ENCODE data around the gene LINC01488.

LINC01488 gene

DNA sequence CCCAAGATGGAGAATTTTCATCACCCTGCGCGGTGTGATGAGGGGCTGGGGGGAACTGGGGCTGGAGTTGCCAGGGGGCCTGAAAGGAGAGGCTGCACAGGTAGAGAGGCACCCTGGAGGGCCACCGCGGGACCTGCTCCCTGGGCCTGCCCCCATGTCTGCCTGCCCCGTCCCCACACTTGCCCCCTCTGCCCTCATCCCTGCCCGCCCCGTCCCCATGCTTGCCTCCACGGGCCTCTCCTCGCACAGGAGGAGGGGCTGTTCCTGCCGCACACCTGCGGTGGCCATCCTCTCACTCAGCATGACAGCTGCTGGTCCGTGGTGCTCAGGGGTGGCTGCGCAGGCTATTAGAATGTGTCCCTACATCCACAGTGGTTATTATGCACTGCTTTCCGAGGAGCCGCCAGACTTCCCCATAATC lies 43.5 kb downstream of the LINC01488 start:
- Histone ChIP-seq H3K4me1 (ENCODE audit: control insufficient read depth in 5 of 5, insufficient read depth in 5 of 5, low read length in 5 of 5) (peaks cover 0 to 2% (median 0%) of the 10 kb centered on the region in 5 donors), H3K27ac (ENCODE audit: low read depth, low read length) (no peak overlapping the region), H3K36me3 (ENCODE audit: control insufficient read depth in 5 of 5, insufficient read depth in 5 of 5, low read length in 5 of 5) (no peaks in the 10 kb centered on the region), H3K27me3 (ENCODE audit: control insufficient read depth in 5 of 5, insufficient read depth in 4 of 5, low read length in 5 of 5) (peaks cover 0 to 13% (median 6%) of the 10 kb centered on the region in 5 donors), H3K9ac (ENCODE audit: low read length in 5 of 5) (no peak overlapping the region), H3K9me3 (ENCODE audit: control insufficient read depth in 5 of 5, low read length in 5 of 5) (peaks cover 0 to 4% (median 0%) of the 10 kb centered on the region in 5 donors), H3K4me3 (ENCODE audit: low read depth in 1 of 5, low read length in 5 of 5) (no peak overlapping the region)

- Histone ChIP-seq H3K9me3 (ENCODE audit: control insufficient read depth in 5 of 5, low read length in 5 of 5) (peaks cover 0 to 4% (median 0%) of the 10 kb centered on the region in 5 donors), H3K36me3 (ENCODE audit: control insufficient read depth in 5 of 5, insufficient read depth in 5 of 5, low read length in 5 of 5) (no peaks in the 10 kb centered on the region), H3K4me1 (ENCODE audit: control insufficient read depth in 5 of 5, insufficient read depth in 5 of 5, low read length in 5 of 5) (peaks cover 0 to 10% (median 0%) of the 10 kb centered on the region in 5 donors), H3K9ac (ENCODE audit: low read length in 5 of 5) (no peak overlapping the region), H3K4me3 (ENCODE audit: low read depth in 1 of 5, low read length in 5 of 5) (no peak overlapping the region), H3K27ac (ENCODE audit: low read depth, low read length) (no peak overlapping the region), H3K27me3 (ENCODE audit: control insufficient read depth in 5 of 5, insufficient read depth in 4 of 5, low read length in 5 of 5) (peaks cover 0 to 19% (median 6%) of the 10 kb centered on the region in 5 donors)
Observed at GRCh38 chr11:69525516-69526452, 44.3 kb downstream of the LINC01488 start.

- peaks cover 0 to 4% (median 0%) of the 10 kb centered on the region in 5 donors for H3K9me3 ChIP-seq (ENCODE audit: control insufficient read depth in 5 of 5, low read length in 5 of 5)
- no peaks in the 10 kb centered on the region for H3K36me3 ChIP-seq (ENCODE audit: control insufficient read depth in 5 of 5, insufficient read depth in 5 of 5, low read length in 5 of 5)
- no peak overlapping the region for H3K27ac ChIP-seq (ENCODE audit: low read depth, low read length)
- H3K4me3 ChIP-seq (ENCODE audit: low read depth in 1 of 5, low read length in 5 of 5), result no peak overlapping the region
- H3K27me3 ChIP-seq (ENCODE audit: control insufficient read depth in 5 of 5, insufficient read depth in 4 of 5, low read length in 5 of 5), result peaks cover 0 to 19% (median 6%) of the 10 kb centered on the region in 5 donors
- H3K9ac ChIP-seq (ENCODE audit: low read length in 5 of 5), result no peak overlapping the region
- H3K4me1 ChIP-seq (ENCODE audit: control insufficient read depth in 5 of 5, insufficient read depth in 5 of 5, low read length in 5 of 5), result peaks cover 0 to 15% (median 0%) of the 10 kb centered on the region in 5 donors
Observed at GRCh38 chr11:69526453-69526810, 45.0 kb downstream of the LINC01488 start.

DNA sequence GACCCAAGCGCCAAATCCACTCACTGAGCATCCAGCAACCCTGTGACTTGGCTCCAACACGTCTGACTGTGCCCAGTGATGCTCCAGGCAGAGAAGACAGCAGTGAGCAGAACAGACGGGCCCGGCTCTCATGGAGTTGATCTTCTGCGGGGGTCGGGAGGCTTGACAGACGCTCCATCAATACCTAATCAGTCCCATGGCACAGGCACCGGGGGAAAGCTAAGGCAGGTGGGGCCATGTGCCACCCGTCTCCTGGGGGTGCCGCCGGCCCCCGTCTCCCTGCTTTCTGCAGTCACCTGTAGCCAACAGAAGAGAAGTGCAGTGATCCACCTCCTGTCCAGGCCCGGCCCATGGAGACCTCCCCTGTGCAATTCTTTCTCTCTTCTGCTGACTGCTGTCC lies 47.5 kb downstream of the LINC01488 start:
- no peak overlapping the region for H3K27ac ChIP-seq (ENCODE audit: low read depth, low read length)
- H3K4me3 ChIP-seq (ENCODE audit: low read depth in 1 of 5, low read length in 5 of 5), result no peak overlapping the region

DNA sequence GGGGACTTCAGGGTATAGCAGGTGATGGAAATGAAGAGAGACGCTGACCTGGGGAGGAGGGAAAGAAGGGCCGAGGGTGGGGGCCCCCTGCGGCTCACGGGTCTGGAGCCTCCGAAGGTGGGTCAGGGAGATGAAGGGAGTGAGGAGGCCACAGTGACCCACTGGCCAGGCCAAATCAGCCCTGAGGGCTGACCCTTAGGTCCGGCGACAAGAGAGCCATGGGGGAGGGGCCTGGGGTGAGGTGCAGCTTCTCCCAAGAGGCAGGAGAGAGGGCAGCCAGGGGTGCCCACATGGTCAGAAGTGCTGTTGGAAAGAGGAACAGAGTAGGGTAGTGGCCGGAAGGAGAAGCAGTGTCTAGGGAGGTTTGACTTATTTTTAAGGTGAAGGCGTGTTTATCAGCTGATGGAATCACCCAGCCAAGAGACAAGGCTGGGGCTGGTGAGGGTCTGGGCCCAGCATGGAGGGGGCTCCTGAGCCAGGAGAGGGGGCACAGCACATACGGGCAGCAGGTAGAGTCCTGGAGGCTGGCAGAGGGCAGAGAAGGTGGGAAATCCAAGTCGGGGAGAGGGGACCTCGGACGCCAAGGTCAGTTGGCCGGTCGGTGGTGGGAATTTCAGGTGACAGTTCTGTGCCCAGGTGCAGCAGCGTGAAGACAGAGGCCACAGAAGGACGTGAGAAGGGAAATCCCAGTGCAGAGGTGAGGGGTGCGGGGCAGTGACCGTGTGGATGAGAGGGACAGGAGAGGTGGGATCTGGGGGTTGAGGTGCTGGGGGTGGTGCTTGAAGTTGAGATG lies 49.0 kb downstream of the LINC01488 start:
- H3K27me3 ChIP-seq (ENCODE audit: control insufficient read depth in 5 of 5, insufficient read depth in 4 of 5, low read length in 5 of 5), result peaks cover 0 to 9% (median 0%) of the 10 kb centered on the region in 5 donors
- no peaks in the 10 kb centered on the region for H3K36me3 ChIP-seq (ENCODE audit: control insufficient read depth in 5 of 5, insufficient read depth in 5 of 5, low read length in 5 of 5)
- peaks cover 0 to 15% (median 0%) of the 10 kb centered on the region in 5 donors for H3K4me1 ChIP-seq (ENCODE audit: control insufficient read depth in 5 of 5, insufficient read depth in 5 of 5, low read length in 5 of 5)
- no peak overlapping the region for H3K4me3 ChIP-seq (ENCODE audit: low read depth in 1 of 5, low read length in 5 of 5)
- H3K9me3 ChIP-seq (ENCODE audit: control insufficient read depth in 5 of 5, low read length in 5 of 5), result no peaks in the 10 kb centered on the region
- H3K9ac ChIP-seq (ENCODE audit: low read length in 5 of 5), result no peak overlapping the region
- no peak overlapping the region for H3K27ac ChIP-seq (ENCODE audit: low read depth, low read length)

More for the DNA sequence above, 47.5 kb downstream of the LINC01488 start:
- Histone ChIP-seq H3K27me3 (ENCODE audit: control insufficient read depth in 5 of 5, insufficient read depth in 4 of 5, low read length in 5 of 5) (peaks cover 0 to 17% (median 6%) of the 10 kb centered on the region in 5 donors), H3K36me3 (ENCODE audit: control insufficient read depth in 5 of 5, insufficient read depth in 5 of 5, low read length in 5 of 5) (no peaks in the 10 kb centered on the region), H3K9me3 (ENCODE audit: control insufficient read depth in 5 of 5, low read length in 5 of 5) (no peaks in the 10 kb centered on the region), H3K4me1 (ENCODE audit: control insufficient read depth in 5 of 5, insufficient read depth in 5 of 5, low read length in 5 of 5) (peaks cover 0 to 15% (median 0%) of the 10 kb centered on the region in 5 donors), H3K9ac (ENCODE audit: low read length in 5 of 5) (no peak overlapping the region)

DNA sequence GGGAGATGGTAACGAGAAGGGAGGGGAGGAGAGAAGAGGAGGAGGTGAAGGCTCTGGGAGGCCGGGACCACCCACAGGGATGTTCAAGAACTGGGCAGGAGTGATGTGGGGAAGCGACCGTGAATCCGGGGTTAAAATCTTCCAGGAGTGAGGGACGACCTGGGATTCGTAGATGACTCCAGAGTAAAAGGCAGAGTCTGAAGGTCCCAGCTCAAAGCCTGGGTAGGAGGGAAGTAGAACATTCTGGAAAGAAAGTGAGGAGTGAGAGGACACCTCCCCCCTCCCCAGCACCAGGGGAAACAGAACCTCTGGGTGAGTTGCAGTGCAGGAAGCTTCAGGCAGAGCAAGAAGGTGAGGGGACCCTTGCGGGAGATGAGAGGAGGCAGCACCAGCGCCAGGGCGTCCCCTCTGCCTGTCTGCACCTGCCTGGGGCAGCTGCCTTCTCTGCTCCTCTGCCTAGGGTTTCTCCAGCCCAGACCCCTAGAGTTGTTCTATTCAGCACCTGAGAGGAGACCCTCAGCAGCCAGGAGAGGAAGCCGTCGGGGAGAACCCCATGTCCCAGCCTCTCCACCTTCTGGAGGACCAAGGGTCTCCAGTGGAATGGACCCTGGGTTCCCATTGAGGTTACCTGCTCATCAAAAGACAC lies 49.7 kb downstream of the LINC01488 start:
- Histone ChIP-seq H3K9me3 (ENCODE audit: control insufficient read depth in 5 of 5, low read length in 5 of 5) (no peaks in the 10 kb centered on the region), H3K4me3 (ENCODE audit: low read depth in 1 of 5, low read length in 5 of 5) (no peak overlapping the region), H3K27ac (ENCODE audit: low read depth, low read length) (no peak overlapping the region), H3K27me3 (ENCODE audit: control insufficient read depth in 5 of 5, insufficient read depth in 4 of 5, low read length in 5 of 5) (peaks cover 0 to 8% (median 0%) of the 10 kb centered on the region in 5 donors), H3K36me3 (ENCODE audit: control insufficient read depth in 5 of 5, insufficient read depth in 5 of 5, low read length in 5 of 5) (no peaks in the 10 kb centered on the region), H3K9ac (ENCODE audit: low read length in 5 of 5) (no peak overlapping the region), H3K4me1 (ENCODE audit: control insufficient read depth in 5 of 5, insufficient read depth in 5 of 5, low read length in 5 of 5) (peaks cover 0 to 15% (median 0%) of the 10 kb centered on the region in 5 donors)

GRCh38 chr11:69531717-69532088 lies 50.2 kb downstream of the LINC01488 start:
- H3K4me1 ChIP-seq (ENCODE audit: control insufficient read depth in 5 of 5, insufficient read depth in 5 of 5, low read length in 5 of 5), result peaks cover 0 to 15% (median 0%) of the 10 kb centered on the region in 5 donors
- H3K4me3 ChIP-seq (ENCODE audit: low read depth in 1 of 5, low read length in 5 of 5), result no peak overlapping the region
- H3K27me3 ChIP-seq (ENCODE audit: control insufficient read depth in 5 of 5, insufficient read depth in 4 of 5, low read length in 5 of 5), result peaks cover 0 to 8% (median 0%) of the 10 kb centered on the region in 5 donors
- no peaks in the 10 kb centered on the region for H3K9me3 ChIP-seq (ENCODE audit: control insufficient read depth in 5 of 5, low read length in 5 of 5)
- H3K9ac ChIP-seq (ENCODE audit: low read length in 5 of 5), result no peak overlapping the region
- no peaks in the 10 kb centered on the region for H3K36me3 ChIP-seq (ENCODE audit: control insufficient read depth in 5 of 5, insufficient read depth in 5 of 5, low read length in 5 of 5)
- H3K27ac ChIP-seq (ENCODE audit: low read depth, low read length), result no peak overlapping the region

DNA sequence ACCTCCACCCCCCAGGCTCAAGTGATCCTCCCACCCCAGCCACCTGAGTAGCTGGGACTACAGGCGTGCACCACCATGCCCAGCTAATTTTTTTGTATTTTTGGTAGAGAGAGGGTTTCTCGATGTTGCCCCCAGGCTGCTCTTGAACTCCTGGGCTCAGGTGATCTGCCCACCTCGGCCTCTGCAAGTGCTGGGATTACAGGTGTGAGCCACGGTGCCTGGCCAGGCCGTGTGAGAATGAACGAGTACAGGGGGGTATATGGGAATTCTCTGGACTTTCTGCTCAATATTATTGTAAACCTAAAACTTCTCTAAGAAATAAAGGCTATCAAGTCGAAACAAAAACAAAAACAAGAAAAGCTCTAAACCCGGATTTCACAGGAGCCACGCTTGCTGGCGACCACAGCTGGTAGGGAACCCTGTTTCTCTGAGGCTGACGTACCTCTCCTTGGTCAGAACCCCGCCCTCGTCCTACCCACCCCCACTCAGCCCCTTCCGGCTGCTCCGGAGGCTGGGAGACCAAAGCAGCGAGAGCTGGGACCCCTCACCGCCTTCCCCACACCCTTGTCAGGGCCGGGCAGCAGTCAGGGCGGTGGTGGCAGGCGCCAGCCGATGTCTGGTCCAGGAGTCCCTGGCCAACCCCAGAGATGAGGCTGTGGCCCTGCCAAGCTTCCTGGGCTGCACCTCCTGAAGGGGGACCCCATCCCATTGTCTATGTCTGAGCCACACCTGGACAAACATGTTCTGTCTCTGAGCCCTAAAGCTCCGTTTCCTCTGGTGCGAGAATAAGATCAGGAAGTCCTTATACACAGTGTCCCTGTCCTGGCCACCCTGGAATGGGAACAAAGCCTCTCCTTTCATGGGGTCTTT lies 52.1 kb downstream of the LINC01488 start:
- no peak overlapping the region for H3K4me3 ChIP-seq (ENCODE audit: low read depth in 1 of 5, low read length in 5 of 5)
- no peak overlapping the region for H3K9ac ChIP-seq (ENCODE audit: low read length in 5 of 5)
- no peaks in the 10 kb centered on the region for H3K36me3 ChIP-seq (ENCODE audit: control insufficient read depth in 5 of 5, insufficient read depth in 5 of 5, low read length in 5 of 5)
- H3K9me3 ChIP-seq (ENCODE audit: control insufficient read depth in 5 of 5, low read length in 5 of 5), result no peaks in the 10 kb centered on the region
- no peak overlapping the region for H3K27ac ChIP-seq (ENCODE audit: low read depth, low read length)
- H3K4me1 ChIP-seq (ENCODE audit: control insufficient read depth in 5 of 5, insufficient read depth in 5 of 5, low read length in 5 of 5), result peaks cover 0 to 22% (median 0%) of the 10 kb centered on the region in 5 donors
- H3K27me3 ChIP-seq (ENCODE audit: control insufficient read depth in 5 of 5, insufficient read depth in 4 of 5, low read length in 5 of 5), result peaks cover 0 to 8% (median 0%) of the 10 kb centered on the region in 5 donors

GRCh38 chr11:69534166-69534530 lies 52.7 kb downstream of the LINC01488 start:
- no peak overlapping the region for H3K4me3 ChIP-seq (ENCODE audit: low read depth in 1 of 5, low read length in 5 of 5)
- H3K27me3 ChIP-seq (ENCODE audit: control insufficient read depth in 5 of 5, insufficient read depth in 4 of 5, low read length in 5 of 5), result peaks cover 0 to 10% (median 0%) of the 10 kb centered on the region in 5 donors
- H3K4me1 ChIP-seq (ENCODE audit: control insufficient read depth in 5 of 5, insufficient read depth in 5 of 5, low read length in 5 of 5), result peaks cover 0 to 28% (median 5%) of the 10 kb centered on the region in 5 donors
- H3K9me3 ChIP-seq (ENCODE audit: control insufficient read depth in 5 of 5, low read length in 5 of 5), result no peaks in the 10 kb centered on the region
- H3K9ac ChIP-seq (ENCODE audit: low read length in 5 of 5), result no peak overlapping the region
- H3K27ac ChIP-seq (ENCODE audit: low read depth, low read length), result no peak overlapping the region
- no peaks in the 10 kb centered on the region for H3K36me3 ChIP-seq (ENCODE audit: control insufficient read depth in 5 of 5, insufficient read depth in 5 of 5, low read length in 5 of 5)
